NCI-H774 (cell line): Measurements from ENCODE around the gene ZFAND3.
"Not testable (repeated sequence)": the region's sequence is repeated elsewhere in the genome, so short reads cannot be mapped to it uniquely, and the experiment has no call there.

ENCODE experiments used
- DNase-seq: peaks from one replicate; lab custom pipeline; 2025; lab: John Stamatoyannopoulos, UW

ZFAND3 gene

GRCh38 chr6:37936906-37937305, 117.4 kb downstream of the ZFAND3 start:
- no peak for DNase-seq

DNA sequence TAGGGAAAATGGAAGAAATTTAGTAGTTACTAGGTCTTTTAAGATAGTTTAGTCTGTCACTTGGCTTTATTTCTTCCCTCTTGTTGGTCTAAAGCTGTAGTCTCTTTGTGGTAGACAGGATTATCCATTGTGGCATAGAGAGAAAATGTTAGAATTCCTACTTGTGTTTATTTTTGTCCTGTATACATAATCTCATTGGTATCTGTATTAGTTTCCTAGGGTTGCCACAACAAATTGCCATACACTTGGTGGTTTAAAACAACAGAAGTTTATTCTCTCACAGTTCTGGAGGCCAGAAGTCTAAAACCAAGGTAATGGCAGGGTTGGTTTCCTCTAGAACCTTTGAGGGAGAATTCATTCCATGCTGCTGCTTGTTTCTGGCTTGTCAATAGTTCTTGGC, 119.4 kb downstream of the ZFAND3 start:
- no peak for DNase-seq

DNA sequence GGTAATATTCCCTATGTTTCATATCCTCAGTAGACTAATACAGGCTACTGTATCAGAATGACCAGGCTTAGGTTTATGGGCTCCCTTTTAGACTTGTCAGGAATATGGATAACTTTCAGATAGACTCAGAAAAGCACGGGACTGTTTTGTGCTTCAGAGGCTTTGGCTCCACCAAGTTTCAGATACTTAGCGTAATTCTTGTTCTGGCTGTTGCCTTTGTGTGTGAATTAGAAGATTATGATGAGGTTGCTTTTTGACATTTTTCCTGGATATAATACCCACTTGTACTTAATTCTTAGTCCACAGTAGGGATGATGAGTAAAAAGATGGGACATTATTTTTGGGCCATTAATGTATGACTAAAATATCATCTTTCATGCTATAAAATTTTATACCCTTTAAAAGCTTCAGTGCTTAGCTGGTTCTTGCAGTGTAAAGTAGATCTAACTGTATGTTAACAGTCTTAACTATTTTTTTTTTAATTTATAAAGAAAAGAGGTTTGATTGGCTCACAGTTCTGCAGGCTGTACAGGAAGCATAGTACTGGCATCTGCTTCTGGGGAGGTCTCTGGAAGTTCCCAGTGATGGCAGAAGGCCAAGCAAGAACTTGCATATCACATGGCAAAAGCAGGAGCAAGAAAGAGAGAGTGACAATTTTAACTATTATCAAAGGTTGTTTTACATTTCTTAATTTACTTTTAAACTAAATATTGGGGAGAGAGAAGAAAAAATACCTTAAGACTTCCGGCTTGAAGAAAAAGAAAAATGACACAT, 120.7 kb downstream of the ZFAND3 start:
- DNase-seq = no peak

DNA sequence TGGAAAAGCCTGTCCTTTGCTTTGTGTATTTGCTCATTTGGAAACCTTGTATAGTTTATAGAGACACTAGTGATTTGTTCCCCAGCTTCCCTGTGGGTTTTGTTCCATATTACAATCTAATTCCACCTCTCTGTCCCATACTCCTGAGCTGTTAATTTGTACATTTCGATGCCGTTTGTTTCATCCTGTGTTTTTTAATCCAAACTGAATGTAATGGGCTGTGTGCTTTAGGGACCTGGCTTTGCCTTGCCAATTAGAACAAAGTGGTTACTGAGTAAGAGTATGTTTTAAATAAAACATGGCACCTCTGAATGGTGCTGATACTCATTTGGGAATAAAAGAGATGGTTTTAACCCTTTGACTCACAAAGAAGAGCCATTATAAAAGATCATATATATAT, 122.3 kb downstream of the ZFAND3 start:
- DNase-seq = no peak

GRCh38 chr6:37942606-37943376, 123.3 kb downstream of the ZFAND3 start:
- no peak for DNase-seq

DNA sequence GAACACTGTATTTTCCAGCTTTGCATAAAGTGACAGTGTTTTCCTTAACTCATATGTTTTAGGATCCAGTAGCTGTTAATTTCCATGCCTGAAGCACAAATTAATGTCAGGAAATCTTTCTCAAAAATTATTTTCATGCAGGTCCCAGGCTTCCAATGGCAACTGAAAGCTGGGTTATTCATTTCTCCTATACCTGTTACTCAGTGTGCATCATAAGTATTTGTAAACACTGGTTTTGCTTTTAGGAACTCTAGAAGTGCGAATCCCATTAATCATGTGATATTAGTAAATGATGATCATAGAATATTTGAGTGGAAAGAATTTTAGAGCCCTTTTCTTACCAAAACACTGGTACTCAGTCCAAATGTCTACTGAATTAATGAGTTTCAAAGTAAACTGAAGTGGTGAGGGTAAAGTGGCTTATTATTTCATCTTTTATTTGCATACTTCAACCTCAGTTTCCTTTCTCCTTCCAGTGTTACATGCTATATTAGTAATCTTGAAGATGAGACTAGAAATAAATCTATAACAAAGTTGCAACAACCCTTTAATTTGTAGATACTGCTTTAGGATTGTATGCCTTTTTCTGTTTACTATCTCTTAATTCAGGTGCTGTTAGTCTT, 124.0 kb downstream of the ZFAND3 start:
- DNase-seq = no peak

- DNase-seq = peak; percentile 11
Observed at GRCh38 chr6:37946057-37946456, 126.5 kb downstream of the ZFAND3 start.

GRCh38 chr6:37947468-37947867, 127.9 kb downstream of the ZFAND3 start:
- no peak for DNase-seq

- not testable (repeated sequence) for DNase-seq
Observed at GRCh38 chr6:37948584-37948983, 129.1 kb downstream of the ZFAND3 start.

DNA sequence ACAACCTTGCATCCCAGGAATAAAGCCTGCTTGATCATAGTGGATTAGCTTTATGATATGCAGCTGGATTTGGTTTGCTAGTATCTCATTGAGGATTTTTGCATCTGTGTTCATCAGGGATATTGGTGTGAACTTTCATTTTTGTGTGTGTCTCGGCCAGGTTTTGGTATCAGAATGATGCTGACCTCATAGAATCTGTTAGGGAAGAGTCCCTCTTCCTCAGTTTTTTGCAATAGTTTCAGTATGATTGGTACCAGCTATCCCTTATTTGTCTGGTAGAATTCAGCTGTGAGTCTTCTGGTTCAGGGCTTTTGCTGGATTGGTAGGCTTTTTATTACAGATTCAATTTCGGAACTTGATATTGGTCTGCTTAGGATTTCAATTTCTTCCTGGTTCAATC, 132.5 kb downstream of the ZFAND3 start:
- no peak for DNase-seq

DNA sequence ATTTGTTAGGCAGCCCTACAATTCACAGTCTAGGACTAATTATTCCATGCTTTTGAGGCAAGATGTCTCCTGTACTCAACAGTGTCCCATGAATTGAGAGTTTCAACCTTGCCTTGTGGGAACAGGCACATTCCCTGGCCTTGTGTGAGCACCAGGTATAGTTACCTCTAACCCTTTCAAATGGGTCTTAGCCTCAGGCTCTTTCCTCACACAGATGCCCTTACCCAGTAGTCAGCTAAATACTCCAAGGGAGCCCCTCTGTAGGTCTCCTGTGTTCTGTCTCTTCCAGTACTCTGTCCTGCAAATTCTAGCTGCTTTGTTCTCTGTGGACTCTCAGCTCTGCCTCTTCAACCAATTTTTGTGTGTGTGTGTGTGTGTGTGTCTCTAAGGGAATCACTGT, 135.3 kb downstream of the ZFAND3 start:
- DNase-seq = no peak

DNA sequence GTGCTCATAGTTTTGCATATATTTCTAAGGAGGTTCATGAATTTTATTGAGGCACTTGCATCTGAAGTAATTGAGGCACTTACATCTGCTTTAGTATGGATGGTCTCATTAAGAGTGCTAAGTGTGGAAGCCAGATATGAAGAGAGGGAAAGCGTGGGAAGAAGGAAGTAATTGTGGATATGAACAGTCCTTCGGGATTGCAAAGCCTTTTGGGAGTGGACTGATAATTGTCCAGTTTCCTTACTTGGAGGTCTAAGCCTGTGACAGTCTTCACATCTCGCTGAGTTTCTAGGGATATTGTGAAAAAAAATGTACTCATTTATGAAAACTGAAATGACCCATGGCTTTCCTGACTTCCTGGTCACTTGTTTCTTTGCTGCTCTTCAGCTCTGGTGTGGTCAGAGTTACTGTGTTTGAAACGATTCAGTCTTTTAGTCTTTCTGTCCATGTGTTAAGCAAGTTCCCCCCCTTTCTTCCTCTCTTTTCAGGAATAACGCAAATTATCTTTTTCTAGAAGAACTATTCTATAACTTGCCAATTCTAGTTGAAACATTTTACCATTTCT, 137.3 kb downstream of the ZFAND3 start:
- DNase-seq = no peak

GRCh38 chr6:37959061-37959460, 139.5 kb downstream of the ZFAND3 start:
- no peak for DNase-seq

DNA sequence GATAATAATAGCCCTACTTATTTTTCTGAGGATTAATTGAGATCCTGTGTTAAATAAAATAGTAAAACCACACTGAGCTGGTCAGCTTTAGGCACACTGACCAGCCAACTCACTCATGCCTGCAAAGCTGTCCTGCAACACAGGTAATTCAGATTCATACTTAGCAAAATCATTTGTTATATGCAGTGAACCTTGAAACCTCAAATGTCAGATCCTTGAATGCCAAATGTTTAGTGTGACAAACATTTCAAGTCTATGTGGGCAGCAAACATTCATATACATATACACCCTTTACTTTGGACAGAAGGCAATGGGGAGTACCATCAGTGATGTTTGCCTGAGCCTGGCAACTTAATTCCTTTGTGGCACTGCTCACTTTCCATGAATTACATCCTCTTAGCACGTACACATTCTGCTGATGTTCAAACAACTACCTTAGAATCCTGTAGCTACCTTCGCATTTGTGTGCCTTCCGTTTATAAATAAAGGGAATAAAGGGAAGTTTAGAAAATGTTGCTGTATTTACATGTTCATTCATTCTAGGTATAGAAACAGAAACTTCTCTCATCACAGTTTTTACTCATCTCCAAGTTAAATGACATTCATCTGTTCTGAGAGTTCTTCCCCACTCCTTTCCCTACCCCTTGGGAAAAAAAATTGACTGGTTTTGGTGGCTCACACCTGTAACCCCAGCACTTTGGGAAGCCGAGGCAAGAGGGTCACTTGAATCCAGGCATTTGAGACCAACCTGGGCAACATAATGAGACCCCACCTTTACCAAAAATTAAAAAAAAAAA, 140.8 kb downstream of the ZFAND3 start:
- DNase-seq = no peak

- not testable (repeated sequence) for DNase-seq
Observed at GRCh38 chr6:37962481-37963080, 143.1 kb downstream of the ZFAND3 start.

DNA sequence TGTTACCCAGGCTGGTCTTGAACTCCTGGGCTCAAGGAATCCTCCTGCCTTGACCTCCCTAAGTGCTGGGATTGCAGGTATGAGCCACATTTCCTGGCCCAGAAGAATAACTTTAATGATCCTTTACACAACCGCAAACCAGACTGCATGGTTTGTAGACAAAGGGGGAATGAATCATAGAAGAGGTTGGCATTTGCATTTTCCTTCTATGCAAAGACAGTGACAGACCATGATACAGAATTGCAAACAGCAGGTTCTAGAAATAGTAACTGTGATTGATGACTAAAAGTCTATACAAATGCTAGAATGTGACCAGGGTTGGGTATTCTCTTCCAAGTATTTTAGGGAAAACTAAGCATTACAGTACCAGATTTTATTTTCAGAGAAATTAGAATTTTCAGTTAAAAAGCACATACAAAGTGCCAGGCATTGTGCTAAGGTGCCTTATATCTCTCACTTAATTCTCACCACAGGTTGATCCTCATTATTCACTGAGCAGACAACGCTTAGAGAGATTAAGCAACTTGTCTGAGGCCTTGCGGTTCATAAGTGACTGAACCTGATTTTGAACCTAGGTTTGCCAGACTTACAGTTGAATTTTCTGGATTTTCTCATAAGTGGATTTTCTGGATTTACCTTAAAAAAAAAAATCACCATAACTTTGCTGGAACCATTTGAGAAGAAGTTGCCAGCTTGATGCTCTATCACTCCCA, 146.6 kb downstream of the ZFAND3 start:
- no peak for DNase-seq

DNA sequence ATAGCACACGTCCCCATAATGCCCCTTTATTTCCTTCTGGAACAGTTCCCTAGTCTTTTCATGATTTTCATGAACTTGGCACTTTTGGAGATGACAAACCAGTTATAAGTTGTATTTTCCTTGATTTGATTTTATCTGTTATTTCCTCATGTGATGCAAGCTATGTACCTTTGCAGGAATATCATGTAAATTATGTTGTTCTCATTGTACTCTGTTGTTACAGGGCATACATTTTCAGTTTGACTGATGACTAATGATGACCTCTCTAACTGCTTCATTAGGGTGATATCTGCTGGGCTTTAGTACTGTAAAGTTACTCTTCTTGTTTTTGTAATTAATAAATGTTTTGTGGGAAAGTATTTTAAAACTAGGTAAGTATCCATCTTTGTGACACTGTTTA, 147.3 kb downstream of the ZFAND3 start:
- no peak for DNase-seq

GRCh38 chr6:37967651-37968050, 148.1 kb downstream of the ZFAND3 start:
- no peak for DNase-seq

GRCh38 chr6:37971266-37971665, 151.7 kb downstream of the ZFAND3 start:
- DNase-seq = no peak

DNA sequence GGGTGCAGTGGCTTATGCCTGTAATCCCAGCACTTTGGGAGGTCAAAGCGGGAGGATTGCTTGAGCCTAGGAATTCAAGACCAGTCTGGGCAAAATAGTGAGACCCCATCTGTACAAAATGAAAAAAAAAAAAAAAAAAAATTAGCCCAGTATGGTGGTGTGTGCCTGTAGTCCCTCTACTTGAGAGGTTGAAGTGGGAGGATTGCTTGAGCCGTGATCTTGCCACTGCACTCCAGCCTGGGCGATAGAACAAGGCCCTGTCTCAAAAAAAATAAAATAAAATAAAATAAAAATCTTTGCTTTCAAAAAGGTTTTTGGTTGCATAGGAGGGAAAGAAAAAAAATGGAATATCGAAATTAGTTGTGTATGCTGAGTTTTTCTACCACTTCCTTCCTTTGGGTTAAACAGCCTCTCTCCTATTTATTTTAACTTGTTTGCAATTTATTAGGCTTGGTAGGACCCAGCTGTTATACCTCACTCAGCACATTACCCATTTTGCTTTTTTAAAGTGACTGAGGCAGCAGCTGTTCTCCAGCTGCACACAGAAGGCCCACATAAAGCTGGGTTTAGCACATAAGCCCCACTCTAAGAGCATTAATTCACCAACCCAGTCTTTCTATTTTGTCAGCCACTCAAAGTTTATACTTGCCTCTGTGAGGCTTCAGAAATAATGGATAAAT, 152.3 kb downstream of the ZFAND3 start:
- DNase-seq = no peak
